GM18870 (cell line): ENCODE data around the gene C2orf76.
A peak's percentile ranks its signal among the peaks of the same experiment; 100 is the strongest.

Experiments
- ATAC-seq: cut with Tn5 transposase; IDR thresholded peaks from one replicate; pipeline ENCODE4 v1.9.1; 2021; ENCODE audit warnings: moderate library complexity; ENCODE audit not compliant: unreplicated experiment

The C2orf76 gene

GRCh38 chr2:119338826-119339561 lies 27.6 kb downstream of the C2orf76 start:
- ATAC-seq, result peak; percentile 89

- ATAC-seq, result no peak
These were observed 28.4 kb downstream of the C2orf76 start for GRCh38 chr2:119338272-119338671.

GRCh38 chr2:119337749-119338148 lies 28.9 kb downstream of the C2orf76 start:
- no peak for ATAC-seq

- no peak for ATAC-seq
These were observed 32.8 kb downstream of the C2orf76 start for GRCh38 chr2:119333833-119334232.

GRCh38 chr2:119333360-119333759 lies 33.3 kb downstream of the C2orf76 start:
- ATAC-seq, result no peak

GRCh38 chr2:119332953-119333352 lies 33.7 kb downstream of the C2orf76 start:
- ATAC-seq, result no peak

- ATAC-seq, result no peak
These were observed 39.2 kb downstream of the C2orf76 start for GRCh38 chr2:119327431-119327830.

- no peak for ATAC-seq
These were observed 39.7 kb downstream of the C2orf76 start for GRCh38 chr2:119326938-119327337.

GRCh38 chr2:119324685-119325270 lies 41.9 kb downstream of the C2orf76 start:
- no peak for ATAC-seq

GRCh38 chr2:119323459-119323858 lies 43.2 kb downstream of the C2orf76 start:
- ATAC-seq, result no peak

- ATAC-seq, result no peak
These were observed 47.0 kb downstream of the C2orf76 start for GRCh38 chr2:119319593-119319992.

- ATAC-seq, result no peak
These were observed 49.1 kb downstream of the C2orf76 start for GRCh38 chr2:119317554-119317953.

- no peak for ATAC-seq
These were observed 50.6 kb downstream of the C2orf76 start for GRCh38 chr2:119316066-119316465.

- ATAC-seq, result no peak
These were observed 51.3 kb downstream of the C2orf76 start for GRCh38 chr2:119315241-119315925.

- no peak for ATAC-seq
These were observed 54.8 kb downstream of the C2orf76 start for GRCh38 chr2:119311831-119312230.

GRCh38 chr2:119311371-119311770 lies 55.3 kb downstream of the C2orf76 start:
- no peak for ATAC-seq

GRCh38 chr2:119308793-119309330 lies 57.8 kb downstream of the C2orf76 start:
- no peak for ATAC-seq

- no peak for ATAC-seq
These were observed 59.1 kb downstream of the C2orf76 start for GRCh38 chr2:119307419-119308140.

GRCh38 chr2:119306196-119306590 lies 60.4 kb downstream of the C2orf76 start:
- ATAC-seq, result no peak

- ATAC-seq, result no peak
These were observed 61.0 kb downstream of the C2orf76 start for GRCh38 chr2:119305497-119306195.

- no peak for ATAC-seq
These were observed 61.8 kb downstream of the C2orf76 start for GRCh38 chr2:119304847-119305246.
